ENCODE data around the gene SLC2A8.

The SLC2A8 gene

GRCh38 chr9:127406799-127407491 is 10.0 kb downstream of the SLC2A8 start:
- Histone ChIP-seq H3K36me3 (ENCODE audit: control insufficient read depth in 4 of 4, insufficient read depth in 4 of 4, low read length in 3 of 4) (peaks cover 0 to 12% (median 4%) of the 10 kb centered on the region in 4 experiments), H3K4me1 (ENCODE audit: control extremely low read depth in 1 of 4, control insufficient read depth in 4 of 4, insufficient read depth in 4 of 4, low read length in 3 of 4) (peaks cover 0 to 8% (median 3%) of the 10 kb centered on the region in 4 experiments), H3K27ac (ENCODE audit: insufficient read depth in 1 of 2, low read depth in 1 of 2, low read length in 2 of 2, poor library complexity in 1 of 2, severe bottlenecking in 2 of 2) (no peak overlapping the region), H3K4me3 (ENCODE audit: control insufficient read depth in 1 of 7, extremely low read depth in 1 of 7, insufficient read depth in 4 of 7, low read depth in 2 of 7, low read length in 6 of 7) (no peak overlapping the region), H3K27me3 (replicated peaks in 2 of 5; ENCODE audit: control insufficient read depth in 4 of 5, insufficient read depth in 5 of 5, low read length in 4 of 5) (no peaks in the 10 kb centered on the region), H3K9me3 (ENCODE audit: control extremely low read depth in 1 of 5, control insufficient read depth in 4 of 5, insufficient read depth in 2 of 5, low read depth in 1 of 5, low read length in 4 of 5) (no peaks in the 10 kb centered on the region)
- 98% methylated on average over 12 of the region's 13 CpGs for WGBS (ENCODE audit: insufficient coverage)
- DNase-seq = no peak
- ChIA-PET CTCF (interaction anchor here (0.9 to 1.9 kb wide), 5 partner anchors 8 to 194 kb away, joined by 3 to 7 read pairs (median 4); partner anchors contain the start of gene SLC2A8), POLR2A (interaction anchor here (0.6 kb wide), 1 partner anchor 159 kb away, joined by 5 read pairs; no protein-coding TSS in a partner anchor)

GRCh38 chr9:127407492-127407843 is 10.5 kb downstream of the SLC2A8 start:
- Histone ChIP-seq H3K27ac (ENCODE audit: insufficient read depth in 1 of 2, low read depth in 1 of 2, low read length in 2 of 2, poor library complexity in 1 of 2, severe bottlenecking in 2 of 2) (no peak overlapping the region), H3K9me3 (ENCODE audit: control extremely low read depth in 1 of 5, control insufficient read depth in 4 of 5, insufficient read depth in 2 of 5, low read depth in 1 of 5, low read length in 4 of 5) (no peaks in the 10 kb centered on the region), H3K4me3 (ENCODE audit: control insufficient read depth in 1 of 7, extremely low read depth in 1 of 7, insufficient read depth in 4 of 7, low read depth in 2 of 7, low read length in 6 of 7) (no peak overlapping the region), H3K27me3 (replicated peaks in 2 of 5; ENCODE audit: control insufficient read depth in 4 of 5, insufficient read depth in 5 of 5, low read length in 4 of 5) (no peaks in the 10 kb centered on the region), H3K36me3 (ENCODE audit: control insufficient read depth in 4 of 4, insufficient read depth in 4 of 4, low read length in 3 of 4) (peaks cover 0 to 12% (median 4%) of the 10 kb centered on the region in 4 experiments), H3K4me1 (ENCODE audit: control extremely low read depth in 1 of 4, control insufficient read depth in 4 of 4, insufficient read depth in 4 of 4, low read length in 3 of 4) (peaks cover 0 to 6% (median 3%) of the 10 kb centered on the region in 4 experiments)
- CTCF ChIA-PET = interaction anchor here (0.6 to 1.9 kb wide), 5 partner anchors 8 to 194 kb away, joined by 3 to 7 read pairs (median 5); partner anchors contain the start of gene SLC2A8
- POLR2A ChIA-PET = interaction anchor here (0.7 kb wide), 1 partner anchor 192 kb away, joined by 3 read pairs; no protein-coding TSS in a partner anchor
- DNase-seq = no peak
- 99% methylated on average over 6 of the region's 6 CpGs for WGBS (ENCODE audit: insufficient coverage)

GRCh38 chr9:127411122-127411521 is 14.2 kb downstream of the SLC2A8 start:
- 65% methylated on average over 3 of the region's 4 CpGs for WGBS (ENCODE audit: insufficient coverage)
- Histone ChIP-seq H3K4me1 (ENCODE audit: control extremely low read depth in 1 of 4, control insufficient read depth in 4 of 4, insufficient read depth in 4 of 4, low read length in 3 of 4) (peaks cover 0 to 6% (median 0%) of the 10 kb centered on the region in 4 experiments), H3K4me3 (ENCODE audit: control insufficient read depth in 1 of 7, extremely low read depth in 1 of 7, insufficient read depth in 4 of 7, low read depth in 2 of 7, low read length in 6 of 7) (no peak overlapping the region), H3K9me3 (ENCODE audit: control extremely low read depth in 1 of 5, control insufficient read depth in 4 of 5, insufficient read depth in 2 of 5, low read depth in 1 of 5, low read length in 4 of 5) (no peaks in the 10 kb centered on the region), H3K27ac (ENCODE audit: insufficient read depth in 1 of 2, low read depth in 1 of 2, low read length in 2 of 2, poor library complexity in 1 of 2, severe bottlenecking in 2 of 2) (no peak overlapping the region), H3K36me3 (ENCODE audit: control insufficient read depth in 4 of 4, insufficient read depth in 4 of 4, low read length in 3 of 4) (no peaks in the 10 kb centered on the region), H3K27me3 (replicated peaks in 2 of 5; ENCODE audit: control insufficient read depth in 4 of 5, insufficient read depth in 5 of 5, low read length in 4 of 5) (no peaks in the 10 kb centered on the region)
- ChIA-PET CTCF (no interaction called here), POLR2A (no interaction called here)
- no peak for DNase-seq

- ChIA-PET POLR2A (no interaction called here), CTCF (interaction anchor here (1.0 kb wide), 1 partner anchor 103 kb away, joined by 3 read pairs; no protein-coding TSS in a partner anchor)
- no peak for DNase-seq
- Histone ChIP-seq H3K27ac (ENCODE audit: insufficient read depth in 1 of 2, low read depth in 1 of 2, low read length in 2 of 2, poor library complexity in 1 of 2, severe bottlenecking in 2 of 2) (no peak overlapping the region), H3K4me1 (ENCODE audit: control extremely low read depth in 1 of 4, control insufficient read depth in 4 of 4, insufficient read depth in 4 of 4, low read length in 3 of 4) (peaks cover 0 to 11% (median 0%) of the 10 kb centered on the region in 4 experiments), H3K9me3 (ENCODE audit: control extremely low read depth in 1 of 5, control insufficient read depth in 4 of 5, insufficient read depth in 2 of 5, low read depth in 1 of 5, low read length in 4 of 5) (no peaks in the 10 kb centered on the region), H3K27me3 (replicated peaks in 2 of 5; ENCODE audit: control insufficient read depth in 4 of 5, insufficient read depth in 5 of 5, low read length in 4 of 5) (no peaks in the 10 kb centered on the region), H3K4me3 (ENCODE audit: control insufficient read depth in 1 of 7, extremely low read depth in 1 of 7, insufficient read depth in 4 of 7, low read depth in 2 of 7, low read length in 6 of 7) (no peak overlapping the region), H3K36me3 (ENCODE audit: control insufficient read depth in 4 of 4, insufficient read depth in 4 of 4, low read length in 3 of 4) (no peaks in the 10 kb centered on the region)
- WGBS (ENCODE audit: insufficient coverage) = 83% methylated on average over 2 of the region's 4 CpGs
Observed at GRCh38 chr9:127415141-127415540, 18.2 kb downstream of the SLC2A8 start.

GRCh38 chr9:127415657-127416056 is 18.7 kb downstream of the SLC2A8 start:
- CTCF ChIA-PET = interaction anchor here (1.0 kb wide), 1 partner anchor 104 kb away, joined by 3 read pairs; no protein-coding TSS in a partner anchor

GRCh38 chr9:127417131-127418036 is 20.4 kb downstream of the SLC2A8 start:
- POLR2A ChIA-PET = interaction anchor here (0.5 kb wide), 1 partner anchor 41 kb away, joined by 4 read pairs; no protein-coding TSS in a partner anchor
- Histone ChIP-seq H3K27me3 (replicated peaks in 2 of 5; ENCODE audit: control insufficient read depth in 4 of 5, insufficient read depth in 5 of 5, low read length in 4 of 5) (no peaks in the 10 kb centered on the region), H3K4me3 (ENCODE audit: control insufficient read depth in 1 of 7, extremely low read depth in 1 of 7, insufficient read depth in 4 of 7, low read depth in 2 of 7, low read length in 6 of 7) (no peak overlapping the region), H3K4me1 (ENCODE audit: control extremely low read depth in 1 of 4, control insufficient read depth in 4 of 4, insufficient read depth in 4 of 4, low read length in 3 of 4) (peaks cover 0 to 6% (median under 1%) of the 10 kb centered on the region in 4 experiments), H3K9me3 (ENCODE audit: control extremely low read depth in 1 of 5, control insufficient read depth in 4 of 5, insufficient read depth in 2 of 5, low read depth in 1 of 5, low read length in 4 of 5) (no peaks in the 10 kb centered on the region), H3K27ac (ENCODE audit: insufficient read depth in 1 of 2, low read depth in 1 of 2, low read length in 2 of 2, poor library complexity in 1 of 2, severe bottlenecking in 2 of 2) (no peak overlapping the region), H3K36me3 (ENCODE audit: control insufficient read depth in 4 of 4, insufficient read depth in 4 of 4, low read length in 3 of 4) (no peaks in the 10 kb centered on the region)
- 86% methylated on average over 5 of the region's 15 CpGs for WGBS (ENCODE audit: insufficient coverage)
- CTCF ChIA-PET = interaction anchor here (1.2 to 1.3 kb wide), 2 partner anchors 14 to 106 kb away, joined by 4 read pairs; no protein-coding TSS in a partner anchor
- DNase-seq = no peak

More at GRCh38 chr9:127415657-127416056, 18.7 kb downstream of the SLC2A8 start:
- H3K36me3 ChIP-seq (ENCODE audit: control insufficient read depth in 4 of 4, insufficient read depth in 4 of 4, low read length in 3 of 4) = no peaks in the 10 kb centered on the region
- H3K4me3 ChIP-seq (ENCODE audit: control insufficient read depth in 1 of 7, extremely low read depth in 1 of 7, insufficient read depth in 4 of 7, low read depth in 2 of 7, low read length in 6 of 7) = no peak overlapping the region
- peaks cover 0 to 11% (median 0%) of the 10 kb centered on the region in 4 experiments for H3K4me1 ChIP-seq (ENCODE audit: control extremely low read depth in 1 of 4, control insufficient read depth in 4 of 4, insufficient read depth in 4 of 4, low read length in 3 of 4)
- POLR2A ChIA-PET = no interaction called here
- no peaks in the 10 kb centered on the region for H3K9me3 ChIP-seq (ENCODE audit: control extremely low read depth in 1 of 5, control insufficient read depth in 4 of 5, insufficient read depth in 2 of 5, low read depth in 1 of 5, low read length in 4 of 5)
- no CpG with 5 or more reads among the region's 1 CpG for WGBS (ENCODE audit: insufficient coverage)
- H3K27ac ChIP-seq (ENCODE audit: insufficient read depth in 1 of 2, low read depth in 1 of 2, low read length in 2 of 2, poor library complexity in 1 of 2, severe bottlenecking in 2 of 2) = no peak overlapping the region
- H3K27me3 ChIP-seq (replicated peaks in 2 of 5; ENCODE audit: control insufficient read depth in 4 of 5, insufficient read depth in 5 of 5, low read length in 4 of 5) = no peaks in the 10 kb centered on the region
- DNase-seq = no peak

Measured in common myeloid progenitor, CD34-positive (primary cell).